ENCODE results near the gene TM9SF2.

DNA sequence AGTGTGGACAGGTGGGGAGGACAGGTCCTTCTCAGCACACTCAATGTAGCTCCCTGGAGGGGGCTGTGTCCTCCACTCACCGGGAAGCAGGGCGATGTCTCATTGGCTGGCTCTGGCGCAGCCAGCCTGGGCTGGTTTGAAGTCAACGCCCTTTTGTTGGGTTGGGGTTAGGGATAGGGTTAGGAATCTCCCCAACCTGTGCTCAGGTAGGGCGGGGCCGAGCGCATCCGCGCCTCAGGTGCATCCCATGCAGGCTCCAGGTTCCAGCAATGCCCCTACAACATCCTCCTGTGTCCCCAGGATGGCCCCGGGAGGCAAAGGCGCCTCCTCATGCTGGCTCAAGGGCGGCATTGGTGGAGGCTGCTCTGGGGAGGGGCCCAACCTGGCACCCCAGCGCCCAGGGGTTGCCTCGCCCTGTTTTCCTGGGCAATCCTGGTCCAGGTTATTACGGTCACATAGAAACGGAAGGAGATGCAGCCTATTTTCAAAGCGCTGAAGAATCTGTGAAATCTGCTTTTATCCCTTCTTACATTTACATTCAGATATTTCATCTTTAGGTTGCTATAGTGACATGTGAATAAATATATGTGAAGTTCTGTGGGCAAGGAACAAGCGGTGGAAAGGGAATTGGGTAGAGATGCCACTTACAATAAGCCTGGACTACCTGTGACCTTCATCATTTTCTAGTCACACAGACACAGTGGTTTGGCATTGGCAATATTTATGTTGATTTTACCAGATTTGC lies 74.3 kb downstream of the TM9SF2 start:
- TF ChIP-seq, protein P1, sequence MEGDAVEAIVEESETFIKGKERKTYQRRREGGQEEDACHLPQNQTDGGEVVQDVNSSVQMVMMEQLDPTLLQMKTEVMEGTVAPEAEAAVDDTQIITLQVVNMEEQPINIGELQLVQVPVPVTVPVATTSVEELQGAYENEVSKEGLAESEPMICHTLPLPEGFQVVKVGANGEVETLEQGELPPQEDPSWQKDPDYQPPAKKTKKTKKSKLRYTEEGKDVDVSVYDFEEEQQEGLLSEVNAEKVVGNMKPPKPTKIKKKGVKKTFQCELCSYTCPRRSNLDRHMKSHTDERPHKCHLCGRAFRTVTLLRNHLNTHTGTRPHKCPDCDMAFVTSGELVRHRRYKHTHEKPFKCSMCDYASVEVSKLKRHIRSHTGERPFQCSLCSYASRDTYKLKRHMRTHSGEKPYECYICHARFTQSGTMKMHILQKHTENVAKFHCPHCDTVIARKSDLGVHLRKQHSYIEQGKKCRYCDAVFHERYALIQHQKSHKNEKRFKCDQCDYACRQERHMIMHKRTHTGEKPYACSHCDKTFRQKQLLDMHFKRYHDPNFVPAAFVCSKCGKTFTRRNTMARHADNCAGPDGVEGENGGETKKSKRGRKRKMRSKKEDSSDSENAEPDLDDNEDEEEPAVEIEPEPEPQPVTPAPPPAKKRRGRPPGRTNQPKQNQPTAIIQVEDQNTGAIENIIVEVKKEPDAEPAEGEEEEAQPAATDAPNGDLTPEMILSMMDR (IDR thresholded peaks at IDR 0.05; ENCODE audit: insufficient read depth, low read length, poor library complexity, severe bottlenecking): no peak
- no peak for TF ChIP-seq EZH2phosphoT487 (conservative IDR thresholded peaks at IDR 0.05; ENCODE audit: low read length)
